ENCODE results near the gene NUDT21. TPM values are rescaled to one million over a fixed set of nuclear protein-coding genes. Genes with fewer than 3 reads are reported as not detected.

NUDT21 gene
- total and polyA plus RNA-seq, 10 of the 15 experiments (the other 5 are each of a cell fraction or from before 2014, with no cell fraction given), result 70.1 to 229 (median 127) TPM

DNA sequence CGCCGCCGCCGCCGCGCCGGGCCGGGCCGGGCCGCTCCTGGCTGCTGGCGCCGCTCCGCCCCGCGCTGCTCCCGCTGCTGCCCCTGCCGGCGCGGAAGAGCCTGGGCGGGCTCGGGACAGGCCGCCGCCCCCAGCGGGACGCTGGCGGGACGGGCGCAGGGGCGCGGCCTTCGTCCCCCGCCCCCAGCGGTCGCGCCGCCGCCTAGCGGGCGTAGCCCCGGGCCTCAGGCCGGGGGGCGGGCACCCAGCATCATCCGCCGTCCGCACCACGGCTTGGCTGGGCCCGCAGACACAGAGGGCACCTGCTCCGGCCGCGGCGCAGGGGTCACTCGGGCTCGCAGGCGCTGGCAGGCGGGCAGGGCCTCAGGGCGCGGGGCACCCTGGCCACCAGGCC is 25.7 kb downstream of the NUDT21 start, which contains the start of gene AMFR (continued):
- TF ChIP-seq, protein P1, sequence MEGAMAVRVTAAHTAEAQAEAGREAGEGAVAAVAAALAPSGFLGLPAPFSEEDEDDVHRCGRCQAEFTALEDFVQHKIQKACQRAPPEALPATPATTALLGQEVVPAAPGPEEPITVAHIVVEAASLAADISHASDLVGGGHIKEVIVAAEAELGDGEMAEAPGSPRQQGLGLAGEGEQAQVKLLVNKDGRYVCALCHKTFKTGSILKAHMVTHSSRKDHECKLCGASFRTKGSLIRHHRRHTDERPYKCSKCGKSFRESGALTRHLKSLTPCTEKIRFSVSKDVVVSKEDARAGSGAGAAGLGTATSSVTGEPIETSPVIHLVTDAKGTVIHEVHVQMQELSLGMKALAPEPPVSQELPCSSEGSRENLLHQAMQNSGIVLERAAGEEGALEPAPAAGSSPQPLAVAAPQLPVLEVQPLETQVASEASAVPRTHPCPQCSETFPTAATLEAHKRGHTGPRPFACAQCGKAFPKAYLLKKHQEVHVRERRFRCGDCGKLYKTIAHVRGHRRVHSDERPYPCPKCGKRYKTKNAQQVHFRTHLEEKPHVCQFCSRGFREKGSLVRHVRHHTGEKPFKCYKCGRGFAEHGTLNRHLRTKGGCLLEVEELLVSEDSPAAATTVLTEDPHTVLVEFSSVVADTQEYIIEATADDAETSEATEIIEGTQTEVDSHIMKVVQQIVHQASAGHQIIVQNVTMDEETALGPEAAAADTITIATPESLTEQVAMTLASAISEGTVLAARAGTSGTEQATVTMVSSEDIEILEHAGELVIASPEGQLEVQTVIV (IDR thresholded peaks at IDR 0.05; ENCODE audit: borderline replicate concordance, partially characterized antibody), result no peak
- TF ChIP-seq NFYA (IDR thresholded peaks at IDR 0.05; ENCODE audit: borderline replicate concordance, low read depth, low read length) (no peak), DPF2 (IDR thresholded peaks at IDR 0.05) (peak; percentile 21; the same call in 1 of the 2 replicates), MYB (IDR thresholded peaks at IDR 0.05; ENCODE audit: borderline replicate concordance, low read depth, low read length) (no peak), BMI1 (IDR thresholded peaks at IDR 0.05; ENCODE audit: borderline replicate concordance) (no peak), TCF3 (IDR thresholded peaks at IDR 0.05; ENCODE audit: borderline replicate concordance, insufficient read depth, low read depth, low read length) (no peak), IKZF2 (IDR thresholded peaks at IDR 0.05) (no peak), FOS (IDR thresholded peaks at IDR 0.05; ENCODE audit: borderline replicate concordance, extremely low read depth, insufficient read length) (no peak), RCOR1 (conservative IDR thresholded peaks at IDR 0.05; ENCODE audit: low read depth, low read length) (no peak), IKZF1 (conservative IDR thresholded peaks at IDR 0.05) (no peak; the same call in 1 of the 2 replicates), POU2F2 (IDR thresholded peaks at IDR 0.05; ENCODE audit: borderline replicate concordance, low read depth, low read length) (no peak), ATF7 (IDR thresholded peaks at IDR 0.05; ENCODE audit: low read depth) (no peak), TARDBP (IDR thresholded peaks at IDR 0.05; ENCODE audit: borderline replicate concordance) (no peak), NFIC (IDR thresholded peaks at IDR 0.05; ENCODE audit: low read depth, low read length) (no peak), BACH1 (IDR thresholded peaks at IDR 0.05; ENCODE audit: borderline replicate concordance) (peak; percentile 53; the same call in 1 of the 2 replicates)
- TF ChIP-seq, protein P2, sequence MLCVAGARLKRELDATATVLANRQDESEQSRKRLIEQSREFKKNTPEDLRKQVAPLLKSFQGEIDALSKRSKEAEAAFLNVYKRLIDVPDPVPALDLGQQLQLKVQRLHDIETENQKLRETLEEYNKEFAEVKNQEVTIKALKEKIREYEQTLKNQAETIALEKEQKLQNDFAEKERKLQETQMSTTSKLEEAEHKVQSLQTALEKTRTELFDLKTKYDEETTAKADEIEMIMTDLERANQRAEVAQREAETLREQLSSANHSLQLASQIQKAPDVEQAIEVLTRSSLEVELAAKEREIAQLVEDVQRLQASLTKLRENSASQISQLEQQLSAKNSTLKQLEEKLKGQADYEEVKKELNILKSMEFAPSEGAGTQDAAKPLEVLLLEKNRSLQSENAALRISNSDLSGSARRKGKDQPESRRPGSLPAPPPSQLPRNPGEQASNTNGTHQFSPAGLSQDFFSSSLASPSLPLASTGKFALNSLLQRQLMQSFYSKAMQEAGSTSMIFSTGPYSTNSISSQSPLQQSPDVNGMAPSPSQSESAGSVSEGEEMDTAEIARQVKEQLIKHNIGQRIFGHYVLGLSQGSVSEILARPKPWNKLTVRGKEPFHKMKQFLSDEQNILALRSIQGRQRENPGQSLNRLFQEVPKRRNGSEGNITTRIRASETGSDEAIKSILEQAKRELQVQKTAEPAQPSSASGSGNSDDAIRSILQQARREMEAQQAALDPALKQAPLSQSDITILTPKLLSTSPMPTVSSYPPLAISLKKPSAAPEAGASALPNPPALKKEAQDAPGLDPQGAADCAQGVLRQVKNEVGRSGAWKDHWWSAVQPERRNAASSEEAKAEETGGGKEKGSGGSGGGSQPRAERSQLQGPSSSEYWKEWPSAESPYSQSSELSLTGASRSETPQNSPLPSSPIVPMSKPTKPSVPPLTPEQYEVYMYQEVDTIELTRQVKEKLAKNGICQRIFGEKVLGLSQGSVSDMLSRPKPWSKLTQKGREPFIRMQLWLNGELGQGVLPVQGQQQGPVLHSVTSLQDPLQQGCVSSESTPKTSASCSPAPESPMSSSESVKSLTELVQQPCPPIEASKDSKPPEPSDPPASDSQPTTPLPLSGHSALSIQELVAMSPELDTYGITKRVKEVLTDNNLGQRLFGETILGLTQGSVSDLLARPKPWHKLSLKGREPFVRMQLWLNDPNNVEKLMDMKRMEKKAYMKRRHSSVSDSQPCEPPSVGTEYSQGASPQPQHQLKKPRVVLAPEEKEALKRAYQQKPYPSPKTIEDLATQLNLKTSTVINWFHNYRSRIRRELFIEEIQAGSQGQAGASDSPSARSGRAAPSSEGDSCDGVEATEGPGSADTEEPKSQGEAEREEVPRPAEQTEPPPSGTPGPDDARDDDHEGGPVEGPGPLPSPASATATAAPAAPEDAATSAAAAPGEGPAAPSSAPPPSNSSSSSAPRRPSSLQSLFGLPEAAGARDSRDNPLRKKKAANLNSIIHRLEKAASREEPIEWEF (IDR thresholded peaks at IDR 0.05; ENCODE audit: insufficient replicate concordance, low read depth, low read length), result no peak
- TF ChIP-seq, protein P3, sequence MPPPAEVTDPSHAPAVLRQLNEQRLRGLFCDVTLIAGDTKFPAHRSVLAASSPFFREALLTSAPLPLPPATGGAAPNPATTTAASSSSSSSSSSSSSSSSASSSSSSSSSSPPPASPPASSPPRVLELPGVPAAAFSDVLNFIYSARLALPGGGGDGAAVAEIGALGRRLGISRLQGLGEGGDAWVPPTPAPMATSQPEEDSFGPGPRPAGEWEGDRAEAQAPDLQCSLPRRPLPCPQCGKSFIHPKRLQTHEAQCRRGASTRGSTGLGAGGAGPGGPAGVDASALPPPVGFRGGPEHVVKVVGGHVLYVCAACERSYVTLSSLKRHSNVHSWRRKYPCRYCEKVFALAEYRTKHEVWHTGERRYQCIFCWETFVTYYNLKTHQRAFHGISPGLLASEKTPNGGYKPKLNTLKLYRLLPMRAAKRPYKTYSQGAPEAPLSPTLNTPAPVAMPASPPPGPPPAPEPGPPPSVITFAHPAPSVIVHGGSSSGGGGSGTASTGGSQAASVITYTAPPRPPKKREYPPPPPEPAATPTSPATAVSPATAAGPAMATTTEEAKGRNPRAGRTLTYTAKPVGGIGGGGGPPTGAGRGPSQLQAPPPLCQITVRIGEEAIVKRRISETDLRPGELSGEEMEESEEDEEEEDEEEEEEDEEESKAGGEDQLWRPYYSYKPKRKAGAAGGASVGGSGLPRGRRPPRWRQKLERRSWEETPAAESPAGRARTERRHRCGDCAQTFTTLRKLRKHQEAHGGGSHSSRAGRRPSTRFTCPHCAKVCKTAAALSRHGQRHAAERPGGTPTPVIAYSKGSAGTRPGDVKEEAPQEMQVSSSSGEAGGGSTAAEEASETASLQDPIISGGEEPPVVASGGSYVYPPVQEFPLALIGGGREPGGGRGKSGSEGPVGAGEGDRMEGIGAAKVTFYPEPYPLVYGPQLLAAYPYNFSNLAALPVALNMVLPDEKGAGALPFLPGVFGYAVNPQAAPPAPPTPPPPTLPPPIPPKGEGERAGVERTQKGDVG (CRISPR knock-in tag; IDR thresholded peaks at IDR 0.05), result no peak
- TF ChIP-seq, protein P4, sequence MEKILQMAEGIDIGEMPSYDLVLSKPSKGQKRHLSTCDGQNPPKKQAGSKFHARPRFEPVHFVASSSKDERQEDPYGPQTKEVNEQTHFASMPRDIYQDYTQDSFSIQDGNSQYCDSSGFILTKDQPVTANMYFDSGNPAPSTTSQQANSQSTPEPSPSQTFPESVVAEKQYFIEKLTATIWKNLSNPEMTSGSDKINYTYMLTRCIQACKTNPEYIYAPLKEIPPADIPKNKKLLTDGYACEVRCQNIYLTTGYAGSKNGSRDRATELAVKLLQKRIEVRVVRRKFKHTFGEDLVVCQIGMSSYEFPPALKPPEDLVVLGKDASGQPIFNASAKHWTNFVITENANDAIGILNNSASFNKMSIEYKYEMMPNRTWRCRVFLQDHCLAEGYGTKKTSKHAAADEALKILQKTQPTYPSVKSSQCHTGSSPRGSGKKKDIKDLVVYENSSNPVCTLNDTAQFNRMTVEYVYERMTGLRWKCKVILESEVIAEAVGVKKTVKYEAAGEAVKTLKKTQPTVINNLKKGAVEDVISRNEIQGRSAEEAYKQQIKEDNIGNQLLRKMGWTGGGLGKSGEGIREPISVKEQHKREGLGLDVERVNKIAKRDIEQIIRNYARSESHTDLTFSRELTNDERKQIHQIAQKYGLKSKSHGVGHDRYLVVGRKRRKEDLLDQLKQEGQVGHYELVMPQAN (conservative IDR thresholded peaks at IDR 0.05), result peak; percentile 14; the same call in 1 of the 2 replicates

Data from GM12878 (cell line).